HepG2 (cell line): Measurements from ENCODE around the gene LLGL2. TPM values are rescaled to one million over a fixed set of nuclear protein-coding genes. Genes with fewer than 3 reads are reported as not detected.

Source experiments
- AHDC1 ChIP-seq: sonication (generic); formaldehyde crosslinking; IDR thresholded peaks from 2 replicates; pipeline ENCODE4 v1.5.1; 2020; ENCODE audit warnings: mild to moderate bottlenecking, missing genetic modification reagents, borderline replicate concordance
- CENPX ChIP-seq: sonication (generic); formaldehyde crosslinking; IDR thresholded peaks from 2 replicates; pipeline ENCODE4 v1.9.0; 2021; ENCODE audit warnings: mild to moderate bottlenecking, missing genetic modification reagents, moderate library complexity
- GATAD1 ChIP-seq: IDR thresholded peaks from 2 replicates; pipeline ENCODE4 v1.6.1; 2016; ENCODE audit warnings: missing genetic modification reagents, missing compliant biosample characterization
- HIC2 ChIP-seq: sonication (generic); formaldehyde crosslinking; IDR thresholded peaks from 2 replicates; pipeline ENCODE4 v1.9.0; 2022; ENCODE audit warnings: low read depth, missing genetic modification reagents
- IRF9 ChIP-seq: sonication (generic); formaldehyde crosslinking; IDR thresholded peaks from 2 replicates; pipeline ENCODE4 v1.8.0; 2022; ENCODE audit warnings: missing genetic modification reagents, mild to moderate bottlenecking, borderline replicate concordance
- KLF15 ChIP-seq: sonication (generic); formaldehyde crosslinking; IDR thresholded peaks from 2 replicates; pipeline ENCODE4 v1.8.1; 2023; ENCODE audit warnings: borderline replicate concordance, mild to moderate bottlenecking, inconsistent platforms, missing genetic modification reagents, mixed read lengths
- MATR3 ChIP-seq: sonication (generic); formaldehyde crosslinking; IDR thresholded peaks from 2 replicates; pipeline ENCODE4 v1.4.0; 2020; ENCODE audit warnings: missing genetic modification reagents
- MBD4 ChIP-seq: IDR thresholded peaks from 2 replicates; pipeline ENCODE4 v1.6.1; 2012; ENCODE audit warnings: low read length, inconsistent platforms, borderline replicate concordance
- NFYC ChIP-seq: IDR thresholded peaks from 2 replicates; pipeline ENCODE4 v1.6.1; 2016; ENCODE audit warnings: missing genetic modification reagents, missing compliant biosample characterization
- SATB2 ChIP-seq: sonication (generic); formaldehyde crosslinking; IDR thresholded peaks from 2 replicates; pipeline ENCODE4 v1.5.0; 2020; ENCODE audit warnings: missing genetic modification reagents
- SP2 ChIP-seq: sonication (generic); formaldehyde crosslinking; IDR thresholded peaks from 2 replicates; pipeline ENCODE4 v1.5.1; 2020; ENCODE audit warnings: mild to moderate bottlenecking, missing genetic modification reagents
- TMF1 ChIP-seq: sonication (generic); formaldehyde crosslinking; IDR thresholded peaks from 2 replicates; pipeline ENCODE4 v1.8.1; 2022; ENCODE audit warnings: low read depth, missing genetic modification reagents
- ZBTB10 ChIP-seq: sonication (generic); formaldehyde crosslinking; IDR thresholded peaks from 2 replicates; pipeline ENCODE4 v1.4.0; 2020; ENCODE audit warnings: missing genetic modification reagents, borderline replicate concordance
- ZNF234 ChIP-seq: sonication (generic); formaldehyde crosslinking; conservative IDR thresholded peaks from 2 replicates; pipeline ENCODE4 v1.5.1; 2020; ENCODE audit warnings: mild to moderate bottlenecking, missing genetic modification reagents
- ZNF678 ChIP-seq: sonication (generic); formaldehyde crosslinking; IDR thresholded peaks from 2 replicates; pipeline ENCODE4 v1.4.0; 2020; ENCODE audit warnings: mild to moderate bottlenecking, missing genetic modification reagents
- ZNF737 ChIP-seq: sonication (generic); formaldehyde crosslinking; IDR thresholded peaks from 2 replicates; pipeline ENCODE4 v1.5.0; 2020; ENCODE audit warnings: missing genetic modification reagents, mild to moderate bottlenecking, borderline replicate concordance
- ZNF775 ChIP-seq: sonication (generic); formaldehyde crosslinking; IDR thresholded peaks from 2 replicates; pipeline ENCODE4 v1.4.0; 2020; ENCODE audit warnings: missing genetic modification reagents, mild to moderate bottlenecking, moderate library complexity, borderline replicate concordance
- polyA plus RNA-seq, 8 experiments: library from polyadenylated mRNA; depleted of rRNA in 3 of 8; stranded (reverse) in 7 of 8; unstranded in 1 of 8; fragments of >200 nt; fragmentation: Illumina TruSeq in 4 of 8; extraction: Trizol in 4 of 8; gene quantifications; 2 replicates each; pipeline versions ENCODE4 v1.2.1 to v1.2.3, GENCODE V29; 2011 to 2016; ENCODE audit warnings: low read depth in 4 of 8, missing spikeins in 1 of 8, mixed read lengths in 1 of 8; ENCODE audit not compliant: insufficient read depth in 1 of 8
- total RNA-seq, 5 experiments: library from RNA; depleted of rRNA; stranded (reverse); fragments of >200 nt; fragmentation: Illumina TruSeq; extraction: Trizol; gene quantifications; 2 replicates each; pipeline ENCODE4 v1.2.3, GENCODE V29; 2016; ENCODE audit warnings: low read depth in 1 of 5

LLGL2 gene
- total and polyA plus RNA-seq, 2 of the 13 experiments (the other 11 are each of a cell fraction or from before 2014, with no cell fraction given): 83.0 to 86.7 TPM

- peak; percentile 45; the same call in 1 of the 2 replicates for TF ChIP-seq AHDC1 (CRISPR knock-in tag)
- no peak for TF ChIP-seq SP2
- TF ChIP-seq MBD4: no peak
- no peak for TF ChIP-seq NFYC (CRISPR knock-in tag)
- peak; percentile 85; the same call in 1 of the 2 replicates for TF ChIP-seq TMF1 (CRISPR knock-in tag)
- TF ChIP-seq ZBTB10 (CRISPR knock-in tag): no peak
- TF ChIP-seq HIC2 (CRISPR knock-in tag): peak; percentile 91
- TF ChIP-seq ZNF775 (CRISPR knock-in tag): no peak
- no peak for TF ChIP-seq ZNF678 (CRISPR knock-in tag)
- TF ChIP-seq ZNF737 (CRISPR knock-in tag): no peak; the same call in 1 of the 2 replicates
- no peak for TF ChIP-seq MATR3 (CRISPR knock-in tag)
- TF ChIP-seq GATAD1: peak; percentile 70
- peak; percentile 21; the same call in 1 of the 2 replicates for TF ChIP-seq IRF9 (CRISPR knock-in tag)
- TF ChIP-seq ZNF234: no peak
- TF ChIP-seq KLF15 (CRISPR knock-in tag): no peak
- no peak for TF ChIP-seq SATB2 (CRISPR knock-in tag)
- TF ChIP-seq CENPX (CRISPR knock-in tag): no peak
Measured at GRCh38 chr17:75511610-75512575, 13.6 kb upstream of the LLGL2 start (continued).
